ENCODE measurements around the gene FPGT.
"Not testable (repeated sequence)": the region's sequence is repeated elsewhere in the genome, so short reads cannot be mapped to it uniquely, and the experiment has no call there.

FPGT gene
- total RNA-seq: 2.5 to 6.1 reads per million in 2 donors

DNA sequence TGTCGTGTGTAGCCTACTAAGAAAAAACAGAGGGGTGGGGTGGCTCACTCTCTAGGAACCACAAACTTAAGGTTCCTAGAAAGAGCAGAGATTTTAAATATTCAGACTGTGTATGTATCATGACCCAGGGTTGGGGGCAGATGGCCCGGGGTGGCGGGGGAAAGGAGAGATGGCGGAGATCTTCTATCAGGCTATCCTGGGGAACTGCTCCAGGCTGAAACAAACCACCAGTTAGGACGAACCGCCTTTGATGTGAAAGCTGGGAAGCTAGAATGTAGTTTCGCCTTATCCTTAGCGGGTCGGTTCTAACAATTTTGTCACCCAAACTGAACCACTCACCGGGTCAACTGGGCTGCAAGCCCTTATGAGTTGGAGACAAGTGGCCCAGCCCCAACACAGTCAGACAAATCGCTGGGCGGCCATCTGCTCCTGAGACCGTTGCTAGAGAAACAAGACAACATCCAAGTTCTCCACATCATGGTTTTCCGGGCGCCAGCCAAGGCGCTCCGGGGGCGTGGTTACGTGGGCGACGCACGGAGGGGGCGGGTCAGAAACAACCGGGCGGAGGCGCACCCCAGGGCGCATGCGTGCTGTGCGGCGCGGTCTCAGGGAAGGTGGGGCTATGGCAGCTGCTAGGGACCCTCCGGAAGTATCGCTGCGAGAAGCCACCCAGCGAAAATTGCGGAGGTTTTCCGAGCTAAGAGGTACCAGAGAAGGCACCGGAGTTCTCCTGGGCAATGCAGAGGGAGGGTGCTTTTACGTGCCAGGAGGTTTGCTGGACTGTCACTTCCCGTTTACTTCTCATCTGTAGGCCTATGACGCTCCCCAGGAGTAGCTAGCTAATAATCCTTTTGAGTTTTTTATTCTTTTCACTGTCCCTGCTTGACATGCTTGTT is at the start of gene FPGT, which contains the start of gene LRRIQ3:
Gene FPGT (plus strand): TSS at position 586 of the 896 bp plus-strand sequence. CDS start 37 bp downstream, at position 623.
Gene LRRIQ3 (minus strand): TSS at position 520 of the 896 bp plus-strand sequence. CDS start 14,492 bp downstream, outside the sequence.
- DNase-seq: peak; percentile 88 to 97 (median 92)

DNA sequence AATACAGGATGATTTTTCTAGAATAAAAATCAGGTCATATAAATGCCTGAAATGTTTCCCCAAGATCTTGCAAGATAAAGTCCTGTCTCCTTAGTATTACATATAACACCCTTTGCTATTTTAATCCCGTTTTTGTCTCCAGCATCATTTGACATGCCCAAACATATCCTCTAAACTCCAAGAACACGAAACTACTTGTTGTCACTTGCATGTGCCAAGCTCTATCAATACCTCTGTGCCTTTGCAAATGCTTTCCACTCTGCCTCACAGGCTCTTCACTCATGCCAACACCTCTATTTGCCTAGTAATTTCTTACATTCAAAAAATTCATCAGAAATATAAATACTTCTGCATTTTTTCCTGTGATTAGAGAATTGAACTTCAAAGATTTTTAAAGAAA is 38.0 kb upstream of the FPGT start:
- DNase-seq: no peak

DNA sequence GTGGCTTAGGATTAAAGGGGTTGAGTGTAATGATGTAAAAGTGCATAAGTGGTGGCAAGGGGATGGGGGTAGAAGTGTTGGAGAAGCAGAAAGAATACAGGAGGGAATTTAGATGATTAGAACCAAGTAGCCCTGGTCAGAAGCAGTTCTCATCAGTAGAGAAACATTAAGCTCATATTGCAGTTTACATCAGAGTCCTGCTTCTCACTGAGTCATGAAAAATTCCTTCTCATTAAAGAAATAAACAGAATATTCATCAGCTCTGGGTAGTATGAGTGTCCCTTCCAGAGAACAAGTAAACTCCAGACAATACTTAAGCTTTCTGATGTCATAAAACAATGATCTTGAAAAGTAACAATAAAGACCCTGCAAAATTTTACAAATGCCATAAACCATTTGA is 36.5 kb upstream of the FPGT start:
- no peak for DNase-seq

DNA sequence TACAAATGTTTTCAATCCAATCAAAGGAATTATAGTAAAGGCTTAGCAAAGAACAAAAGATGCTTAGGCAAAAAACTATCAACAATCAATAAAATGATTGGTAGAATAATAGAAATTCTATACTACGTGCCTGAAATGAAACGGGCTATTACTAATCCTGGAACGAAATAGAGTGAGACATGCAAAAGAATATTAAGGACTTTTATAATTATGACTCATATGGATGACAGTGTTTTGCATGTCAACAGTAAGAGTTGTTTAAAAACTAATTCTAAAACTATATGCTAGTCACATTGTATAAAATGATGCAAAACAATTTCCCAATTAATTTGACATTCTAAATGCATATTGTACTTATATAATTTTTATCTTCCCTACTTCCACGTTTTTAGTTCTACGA is 35.7 kb upstream of the FPGT start:
- no peak for DNase-seq

DNA sequence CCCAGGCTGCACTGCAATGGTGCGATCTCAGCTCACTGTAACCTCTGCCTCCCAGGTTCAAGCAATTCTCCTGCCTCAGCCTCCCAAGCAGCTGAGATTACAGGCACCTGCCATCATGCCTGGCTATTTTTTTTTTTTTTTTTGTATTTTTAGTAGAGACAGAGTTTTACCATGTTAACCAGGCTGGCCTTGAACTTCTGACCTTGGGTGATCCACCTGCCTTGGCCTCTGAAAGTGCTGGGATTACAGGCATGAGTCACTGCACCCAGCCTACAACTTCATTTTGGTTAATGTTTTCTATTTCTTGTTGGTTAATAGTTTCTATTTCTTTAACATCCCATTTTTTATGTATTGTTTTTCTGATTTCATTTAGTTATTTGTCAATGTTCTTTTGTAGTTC is 23.6 kb upstream of the FPGT start:
- not testable (repeated sequence) for DNase-seq

DNA sequence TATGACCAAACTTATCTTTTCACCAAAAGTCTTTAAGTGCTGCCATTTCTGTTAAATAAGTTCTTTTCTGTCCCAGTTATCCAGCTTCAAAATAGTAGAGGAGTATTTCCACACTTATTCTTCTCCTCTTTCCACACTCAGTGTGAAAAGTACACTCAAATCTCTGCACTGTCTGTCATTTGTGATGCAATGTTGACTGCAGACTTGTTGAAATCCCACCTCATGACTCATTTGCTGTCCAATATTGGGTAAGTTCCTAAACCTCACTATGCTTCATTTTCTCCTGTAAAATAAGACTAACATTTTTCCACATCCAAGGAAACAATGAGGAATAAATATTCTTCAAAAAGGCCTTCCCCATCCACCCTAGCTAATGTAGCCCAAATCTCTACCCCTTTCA is 17.6 kb upstream of the FPGT start:
- DNase-seq: no peak

DNA sequence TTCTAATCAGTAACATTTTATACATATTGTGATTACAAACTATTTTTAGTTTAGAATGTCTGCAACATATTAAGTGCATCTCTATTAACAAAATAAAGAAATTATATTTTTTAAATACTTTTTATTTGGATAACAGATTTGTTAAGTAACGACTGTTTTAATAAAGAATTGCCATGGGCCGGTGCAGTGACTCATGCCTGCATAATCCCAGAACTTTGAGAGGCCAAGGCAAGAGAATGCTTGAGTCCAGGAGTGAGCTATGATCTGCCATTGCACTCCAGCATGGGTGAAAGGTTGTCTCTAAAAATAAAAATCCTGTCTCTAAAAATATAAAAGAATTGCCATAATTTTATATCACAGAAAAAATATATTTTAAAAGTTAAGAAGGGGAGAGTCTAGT is 4.1 kb upstream of the FPGT start:
- DNase-seq: no peak

DNA sequence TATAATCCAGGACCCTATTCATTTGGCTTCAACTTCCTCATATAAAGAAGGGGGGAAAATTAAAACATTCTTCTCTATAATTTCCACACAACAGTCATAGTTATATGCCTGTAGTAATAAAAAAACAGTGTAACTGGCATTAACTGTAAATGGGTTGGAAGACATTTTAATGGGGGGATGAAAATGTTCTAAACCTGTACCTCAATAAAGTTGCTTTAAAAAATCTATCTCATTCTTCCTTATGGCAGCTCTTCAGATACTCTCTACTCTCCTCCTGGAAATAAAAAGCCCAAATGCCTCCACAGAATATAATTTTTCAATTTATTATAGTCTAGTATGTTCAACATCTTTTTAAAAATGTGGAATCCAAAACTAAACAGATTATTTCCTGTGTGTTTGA is 2.7 kb upstream of the FPGT start:
- no peak for DNase-seq

DNA sequence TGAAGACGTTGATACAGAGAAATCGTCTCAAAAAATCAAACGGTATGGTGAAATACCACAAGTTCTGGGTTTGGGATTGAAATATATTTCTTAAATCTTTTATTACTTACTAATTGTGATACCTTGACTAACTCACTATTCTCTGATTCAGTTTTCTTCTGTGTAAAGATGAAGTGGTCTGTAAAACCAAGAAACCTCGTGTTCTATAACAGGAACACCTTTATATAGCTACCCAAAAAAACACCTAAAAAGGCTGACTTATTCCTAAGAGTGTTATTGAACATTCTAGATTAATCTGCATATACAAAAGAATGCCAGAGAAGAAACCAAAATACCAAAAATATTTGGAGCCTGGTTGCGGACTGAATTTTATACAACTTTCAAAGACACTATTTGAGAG is 787 bp upstream of the FPGT start:
- no peak for DNase-seq

DNA sequence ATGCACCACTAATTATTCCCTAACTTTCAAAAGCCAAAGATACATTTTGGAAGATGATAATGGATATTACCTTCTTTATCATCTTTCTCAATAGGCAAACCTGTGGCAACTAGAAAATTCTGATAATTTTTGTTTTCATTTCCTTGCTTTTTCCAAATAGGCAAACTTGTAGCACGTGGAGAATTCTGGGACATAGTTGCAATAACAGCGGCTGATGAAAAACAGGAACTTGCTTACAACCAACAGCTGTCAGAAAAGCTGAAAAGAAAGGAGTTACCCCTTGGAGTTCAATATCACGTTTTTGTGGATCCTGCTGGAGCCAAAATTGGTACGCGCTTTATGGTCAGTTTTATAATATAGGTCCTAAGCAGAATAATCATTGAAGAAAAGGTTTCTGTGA is 1.5 kb downstream of the FPGT start:
- no peak for DNase-seq

DNA sequence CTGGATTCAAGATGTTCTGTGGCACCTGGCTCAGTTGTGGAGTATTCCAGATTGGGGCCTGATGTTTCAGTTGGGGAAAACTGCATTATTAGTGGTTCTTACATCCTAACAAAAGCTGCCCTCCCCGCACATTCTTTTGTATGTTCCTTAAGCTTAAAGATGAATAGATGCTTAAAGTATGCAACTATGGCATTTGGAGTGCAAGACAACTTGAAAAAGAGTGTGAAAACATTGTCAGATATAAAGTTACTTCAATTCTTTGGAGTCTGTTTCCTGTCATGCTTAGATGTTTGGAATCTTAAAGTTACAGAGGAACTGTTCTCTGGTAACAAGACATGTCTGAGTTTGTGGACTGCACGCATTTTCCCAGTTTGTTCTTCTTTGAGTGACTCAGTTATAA is 7.2 kb downstream of the FPGT start:
- no peak for DNase-seq

DNA sequence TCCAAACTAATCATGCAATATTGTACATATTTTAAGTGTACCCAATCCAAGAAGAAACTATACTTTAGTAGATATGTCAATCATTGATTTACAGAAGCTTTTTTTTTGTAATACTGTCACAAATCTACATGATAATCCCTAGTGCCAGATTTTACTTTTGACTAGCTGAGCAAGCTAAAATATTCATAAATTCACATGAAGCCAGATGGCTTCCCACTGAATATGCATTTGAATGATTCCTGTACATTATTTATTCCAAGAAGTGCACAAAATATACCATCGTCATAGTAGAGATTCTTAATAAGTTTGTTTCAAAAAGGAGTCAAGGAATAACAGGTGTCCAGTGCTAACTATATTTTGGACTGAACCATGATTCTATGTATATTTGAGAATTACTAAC is 17.2 kb downstream of the FPGT start:
- no peak for DNase-seq

DNA sequence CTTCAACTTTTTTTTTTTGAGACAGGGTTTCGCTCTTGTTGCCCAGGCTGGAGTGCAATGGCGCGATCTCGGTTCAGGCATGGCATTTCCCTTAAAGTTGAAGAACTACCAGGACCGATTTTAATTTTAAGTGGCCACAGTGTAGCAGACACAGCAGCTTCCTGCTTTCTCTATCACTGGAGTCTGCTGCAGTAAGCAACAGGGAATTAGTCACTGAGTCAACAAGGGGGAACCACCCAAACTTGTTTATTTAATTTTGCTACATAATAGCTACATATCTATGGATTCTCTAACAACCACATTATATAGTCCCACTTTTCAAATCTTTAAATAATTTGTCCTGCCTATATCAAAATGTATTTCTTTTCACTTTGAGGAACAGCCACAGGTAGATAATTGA is 24.7 kb downstream of the FPGT start:
- no peak for DNase-seq

DNA sequence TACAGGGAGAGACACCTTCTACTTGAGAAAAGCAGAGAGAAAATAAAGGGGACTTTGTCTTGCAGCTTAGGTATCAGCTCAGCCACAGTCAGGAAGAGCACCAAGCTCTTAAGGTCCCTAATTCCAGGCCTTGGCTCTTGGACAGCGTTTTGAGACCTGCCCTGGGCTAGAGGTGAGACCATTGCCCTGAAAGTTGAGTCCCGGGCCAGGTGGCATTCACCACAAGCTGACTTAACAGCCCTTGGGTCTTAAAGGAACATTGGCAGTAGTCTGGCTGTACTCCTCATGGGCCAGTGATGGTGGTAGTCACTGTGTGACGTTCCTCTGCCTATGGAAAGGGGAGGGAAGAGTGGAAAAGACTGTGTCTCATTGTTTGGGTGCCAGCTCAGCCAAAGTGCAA is 25.4 kb downstream of the FPGT start:
- no peak for DNase-seq

DNA sequence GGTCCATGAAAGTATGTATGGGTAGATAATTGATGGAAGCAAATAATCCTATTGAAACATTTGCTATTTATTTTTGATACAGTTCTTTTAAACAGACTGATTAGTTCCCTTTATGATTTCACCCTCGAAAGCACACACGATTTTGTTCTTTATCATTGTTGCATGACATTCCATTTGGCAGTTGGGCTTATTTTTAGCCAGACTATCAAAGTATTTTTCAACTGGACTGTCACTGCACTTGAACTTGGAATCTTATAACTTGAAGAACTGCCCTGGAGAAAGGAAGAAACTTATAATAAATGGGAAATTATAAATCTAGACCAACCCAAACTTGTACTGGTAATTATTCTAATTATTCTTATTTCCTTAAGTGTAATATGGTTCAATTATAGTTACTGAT is 37.1 kb downstream of the FPGT start, which contains the start of gene TNNI3K:
Gene TNNI3K (plus strand): TSS at position 235 of the 400 bp plus-strand sequence. CDS start 65 bp downstream, at position 300.
- no peak for DNase-seq

DNA sequence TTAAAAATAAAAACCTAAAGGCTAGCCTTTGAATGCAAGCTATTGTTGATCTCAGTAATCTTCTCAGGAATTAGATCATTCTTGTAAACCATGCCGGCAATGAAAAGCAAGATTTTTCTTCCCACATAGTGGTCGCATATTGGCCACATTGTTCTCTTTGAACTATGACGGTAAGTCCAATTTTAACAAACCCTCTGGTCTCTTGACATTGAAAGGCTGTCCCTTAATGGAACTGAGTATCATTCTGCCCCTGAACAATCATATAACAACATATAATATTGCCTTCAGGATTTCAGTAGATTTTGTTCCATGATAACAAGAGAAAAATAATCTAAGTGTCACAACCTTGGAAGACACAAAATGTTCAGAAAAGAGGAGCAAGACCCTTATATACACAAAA is 38.4 kb downstream of the FPGT start:
- DNase-seq: no peak

DNA sequence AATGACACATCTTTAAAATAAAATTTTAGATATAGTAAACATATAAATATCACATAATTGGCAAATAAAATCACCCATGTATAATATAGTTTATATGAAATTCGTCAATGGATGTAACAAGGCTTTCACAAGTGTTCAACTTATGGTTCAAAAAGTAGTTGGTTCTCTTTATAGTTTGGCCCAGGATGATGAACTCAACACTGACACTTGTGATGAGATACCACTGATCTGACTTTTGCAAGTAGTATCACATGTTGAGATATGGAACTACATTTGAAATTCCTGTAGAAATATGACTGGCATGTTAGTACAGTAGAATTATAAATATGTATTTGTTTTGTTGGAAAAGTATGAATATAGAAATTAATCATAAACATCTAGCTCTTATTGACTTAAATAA is 39.0 kb downstream of the FPGT start:
- no peak for DNase-seq

DNA sequence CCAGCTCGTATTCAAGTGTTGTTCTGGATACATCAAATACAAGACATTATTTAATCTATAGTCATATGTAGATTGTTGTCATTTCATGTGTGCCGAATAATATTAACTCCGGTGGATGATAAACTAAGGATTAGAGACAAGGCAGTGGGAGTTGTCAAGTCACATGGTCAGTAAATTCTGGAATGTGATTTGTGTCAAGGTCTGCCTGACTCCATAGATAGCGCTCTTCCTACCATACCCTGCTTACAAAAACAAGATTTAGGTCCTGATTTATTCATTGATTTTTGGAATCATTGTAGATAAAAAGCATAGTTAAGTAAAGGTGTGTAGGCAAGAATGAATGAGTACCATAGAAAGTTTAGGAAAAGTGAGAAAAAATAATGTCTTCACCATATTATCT is 39.7 kb downstream of the FPGT start:
- no peak for DNase-seq

DNA sequence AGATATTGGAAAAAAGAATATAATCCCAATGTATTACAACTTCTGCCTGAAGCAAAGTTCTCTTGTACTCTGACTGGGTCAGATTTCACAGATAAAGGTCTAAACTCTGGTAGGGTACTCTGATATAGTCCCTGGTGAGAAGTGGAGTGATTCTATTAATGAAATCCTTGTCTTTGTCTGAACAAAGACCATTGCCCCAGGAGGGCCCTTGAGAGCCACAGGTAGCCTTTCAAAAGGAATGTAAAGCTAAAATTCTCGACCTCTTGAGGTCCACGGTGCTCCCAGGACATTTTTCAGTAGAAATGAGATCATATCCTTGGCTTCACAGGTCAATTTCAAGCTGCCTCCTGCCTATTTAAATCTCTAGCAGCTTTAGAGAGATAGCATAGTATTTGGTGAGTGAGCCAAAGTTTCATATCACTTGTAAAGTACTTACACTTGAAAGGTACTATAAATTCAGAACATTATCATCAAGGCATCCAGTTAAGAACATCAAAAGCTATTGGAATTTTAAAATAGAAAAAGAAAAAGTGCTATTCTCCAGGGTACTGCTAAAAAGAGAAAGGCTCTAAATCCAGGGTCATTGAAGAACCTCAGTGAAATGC is 47.2 kb downstream of the FPGT start:
- DNase-seq: no peak

DNA sequence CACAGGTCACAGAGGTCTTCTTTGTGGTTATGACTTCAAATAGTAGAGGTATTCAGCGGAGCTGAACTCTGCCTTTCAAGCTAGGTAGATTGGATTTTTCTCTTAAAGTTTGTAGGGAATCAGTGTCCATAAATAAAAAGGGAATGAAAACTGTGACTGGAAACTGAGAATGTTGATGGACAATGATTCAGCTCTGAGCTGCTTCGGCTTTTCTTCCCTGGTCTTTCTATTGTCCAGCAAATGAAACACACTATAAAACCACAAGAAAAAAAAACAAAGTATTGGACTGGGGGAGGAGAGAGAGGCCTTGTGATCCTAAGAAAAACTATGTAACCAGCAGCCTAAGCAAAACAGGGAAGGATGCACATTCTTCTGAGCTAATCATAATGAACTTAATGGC is 48.3 kb downstream of the FPGT start:
- no peak for DNase-seq

DNA sequence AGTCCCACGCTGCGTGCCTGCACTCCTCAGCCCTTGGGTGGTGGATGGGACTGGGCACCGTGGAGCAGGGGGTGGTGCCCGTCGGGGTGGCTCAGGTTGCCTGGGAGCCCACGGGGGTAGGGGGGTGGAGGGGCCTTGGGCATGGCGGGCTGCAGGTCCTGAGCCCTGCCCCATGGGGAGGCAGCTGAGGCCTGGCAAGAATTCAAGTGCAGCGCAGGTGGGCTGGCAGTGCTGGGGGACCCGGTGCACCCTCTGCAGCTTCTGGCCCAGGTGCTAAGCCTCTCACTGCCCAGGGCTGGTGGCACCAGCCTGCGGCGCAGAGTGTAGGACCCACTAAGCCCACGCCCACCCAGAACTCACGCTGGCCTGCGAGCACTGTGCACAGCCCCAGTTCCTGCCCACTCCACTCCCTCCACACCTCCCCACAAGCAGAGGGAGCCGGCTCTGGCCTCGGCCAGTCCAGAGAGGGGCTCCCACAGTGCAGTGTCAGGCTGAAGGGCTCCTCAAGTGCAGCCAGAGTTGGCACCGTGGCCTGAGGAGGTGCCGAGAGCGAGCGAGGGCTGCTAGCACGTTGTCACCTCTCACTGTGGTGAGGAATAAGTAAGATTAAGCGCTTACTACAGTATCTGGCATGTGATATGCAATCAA is 50.0 kb downstream of the FPGT start:
- DNase-seq: no peak

DNA sequence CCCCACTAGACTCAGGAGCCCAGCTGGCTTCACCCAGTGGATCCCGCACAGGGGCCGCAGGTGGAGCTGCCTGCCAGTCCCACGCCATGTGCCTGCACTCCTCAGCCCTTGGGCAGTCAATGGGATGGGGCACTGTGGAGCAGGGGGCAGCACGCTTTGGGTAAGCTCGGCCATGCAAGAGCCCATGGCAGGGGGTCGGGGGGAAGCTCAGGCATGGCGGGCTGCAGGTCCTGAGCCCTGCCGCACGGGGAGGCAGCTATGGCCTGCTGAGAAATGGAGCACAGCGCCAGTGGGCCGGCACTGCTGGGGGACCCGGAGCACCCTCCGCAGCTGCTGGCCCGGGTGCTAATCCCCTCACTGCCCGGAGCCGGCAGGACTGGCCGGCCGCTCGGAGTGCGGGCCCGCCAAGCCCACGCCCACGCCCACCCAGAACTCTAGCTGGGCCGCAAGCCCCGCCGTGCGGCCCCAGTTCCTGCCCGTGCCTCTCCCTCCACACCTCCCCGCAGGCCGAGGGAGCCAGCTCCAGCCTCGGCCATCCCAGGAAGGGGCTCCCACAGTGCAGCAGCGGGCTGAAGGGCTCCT is 55.3 kb downstream of the FPGT start:
- DNase-seq: not testable (repeated sequence)
